Transverse colon (tissue), 4 donors: ENCODE measurements around the gene DAB2IP. TPM values are rescaled to one million over a fixed set of nuclear protein-coding genes. Genes with fewer than 3 reads are reported as not detected.

Experiments used
- DNase-seq: peaks from one replicate; pipeline ENCODE4 v3.0.0-alpha.2; 2019
- H3K27ac ChIP-seq, 4 donors: fragments of 200-600 bp; sonication (generic); 2 replicates each; pipeline ENCODE4 v1.5.1; 2016 to 2018; ENCODE audit warnings: inconsistent platforms in 4 of 4
- H3K27me3 ChIP-seq: fragments of 200-600 bp; sonication (generic); 2 replicates; pipeline ENCODE4 v1.5.1; 2017; ENCODE audit warnings: inconsistent platforms
- H3K36me3 ChIP-seq, 4 donors: fragments of 200-600 bp; sonication (generic); 2 replicates each; pipeline ENCODE4 v1.5.1; 2017 to 2019; ENCODE audit warnings: inconsistent platforms in 4 of 4
- H3K4me1 ChIP-seq, 4 donors: fragments of 200-600 bp; sonication (generic); 2 replicates each; pipeline ENCODE4 v1.5.1; 2017 to 2020; ENCODE audit warnings: inconsistent platforms in 4 of 4
- H3K4me3 ChIP-seq, 4 donors: fragments of 200-600 bp; sonication (generic); 1 replicate in 1 of 4; 2 replicates in 3 of 4; pipeline versions ENCODE4 v1.5.1 to v1.6.1; 2017 to 2019; ENCODE audit warnings: inconsistent platforms in 4 of 4
- H3K9me3 ChIP-seq, 2 donors: fragments of 200-600 bp; sonication (generic); 2 replicates each; pipeline ENCODE4 v1.5.1; 2017 to 2019; ENCODE audit warnings: inconsistent platforms in 2 of 2
- CTCF ChIP-seq, 5 experiments: fragments of 200-600 bp in 3 of 5; fragments of 450-650 bp in 2 of 5; sonication (generic) in 3 of 5; IDR thresholded peaks; 1 replicate in 2 of 5; 2 replicates in 3 of 5; pipeline ENCODE4 v1.5.1; 2016 to 2017; ENCODE audit warnings: antibody characterized with exemption in 5 of 5, inconsistent platforms in 3 of 5, mild to moderate bottlenecking in 2 of 5, moderate library complexity in 1 of 5
- EP300 ChIP-seq: sonication (generic); formaldehyde crosslinking; IDR thresholded peaks from one replicate; pipeline ENCODE4 v1.6.1; 2017; ENCODE audit warnings: antibody characterized with exemption, low read depth
- POLR2A ChIP-seq: fragments of 450-650 bp; IDR thresholded peaks from one replicate; pipeline ENCODE4 v1.6.1; 2016; ENCODE audit warnings: antibody characterized with exemption, mild to moderate bottlenecking, moderate library complexity
- POLR2AphosphoS5 ChIP-seq, 3 donors: sonication (generic); formaldehyde crosslinking; IDR thresholded peaks; one replicate each; pipeline ENCODE4 v1.6.1; 2016; ENCODE audit warnings: antibody characterized with exemption in 3 of 3
- WGBS, 2 donors: methylation state at CpG; one replicate each; pipeline ENCODE4 v1.1.5; 2018; ENCODE audit warnings: low coverage in 1 of 2; 5-methylcytosine and 5-hydroxymethylcytosine counted together
- in situ Hi-C, 4 donors: fragments of 200-750 bp; cut with MboI; loops; one replicate each; pipeline versions ENCODE4 v1.15.0 to v1.15.1; 2017; ENCODE audit warnings: low sequenced_read_pairs in 3 of 4, low pct_ligation_motif_present in 1 of 4, low pct_unique_long_range_greater_than_20kb in 1 of 4
- intact Hi-C: fragments of 100-400 bp; cut with DNase I; formaldehyde crosslinking; loops from one replicate; pipeline ENCODE4 v1.15.1; 2023; ENCODE audit warnings: low total_unique reads
- total RNA-seq, 4 donors: library from RNA; depleted of rRNA; stranded (reverse); fragments of >200 nt; gene quantifications; one replicate each; pipeline ENCODE4 v1.1.0, GENCODE V29; 2016

The DAB2IP gene
- total RNA-seq, 4 donors from 2014 or later = 84.2 to 159 (median 90.7) TPM

- Histone ChIP-seq H3K27me3 (no peaks in the 10 kb centered on the region), H3K4me1 (peaks cover 71 to 89% (median 77%) of the 10 kb centered on the region in 4 donors), H3K9me3 (no peaks in the 10 kb centered on the region), H3K4me3 (peak overlapping the region in 2 of 4 donors; percentile 45 to 63), H3K27ac (peak overlapping the region; percentile 91 to 93 (median 92)), H3K36me3 (no peaks in the 10 kb centered on the region)
- TF ChIP-seq CTCF (IDR thresholded peaks at IDR 0.05) (no peak), POLR2A (no peak), POLR2AphosphoS5 (IDR thresholded peaks at IDR 0.05) (no peak), EP300 (no peak)
- intact Hi-C loops = no loop called here
- WGBS, 2 donors = 27% methylated on average over 3 of the region's 3 CpGs; no CpG with 5 or more reads in 1 of the 2 donors
- in situ Hi-C loops = no loop called here
- DNase-seq = no peak
These were observed 91.5 kb downstream of the DAB2IP start for GRCh38 chr9:121742923-121743322.

GRCh38 chr9:121743441-121744001, 92.1 kb downstream of the DAB2IP start:
- H3K27me3 ChIP-seq = no peaks in the 10 kb centered on the region
- peaks cover 71 to 89% (median 77%) of the 10 kb centered on the region in 4 donors for H3K4me1 ChIP-seq
- no peaks in the 10 kb centered on the region for H3K9me3 ChIP-seq
- peak; percentile 82 for DNase-seq
- no peaks in the 10 kb centered on the region for H3K36me3 ChIP-seq
- peak overlapping the region; percentile 35 to 63 (median 42) for H3K4me3 ChIP-seq
- intact Hi-C loops = no loop called here
- peak overlapping the region; percentile 91 to 93 (median 92) for H3K27ac ChIP-seq
- 25% methylated on average over 15 of the region's 15 CpGs; no CpG with 5 or more reads in 1 of the 2 donors for WGBS, 2 donors
- peak; percentile 37 to 71 (median 53) for TF ChIP-seq POLR2AphosphoS5 (IDR thresholded peaks at IDR 0.05)
- no peak for TF ChIP-seq EP300
- TF ChIP-seq POLR2A = peak; percentile 54
- peak; percentile 22 to 75 (median 34) for TF ChIP-seq CTCF (IDR thresholded peaks at IDR 0.05)
- in situ Hi-C loops = no loop called here

- TF ChIP-seq POLR2AphosphoS5 (IDR thresholded peaks at IDR 0.05) (no peak), CTCF (IDR thresholded peaks at IDR 0.05) (peak; percentile 18 to 69 (median 53))
- in situ Hi-C loops = no loop called here
- Histone ChIP-seq H3K36me3 (no peaks in the 10 kb centered on the region), H3K4me3 (peak overlapping the region; percentile 35 to 63 (median 42)), H3K27ac (peak overlapping the region; percentile 91 to 93 (median 92)), H3K4me1 (peaks cover 72 to 89% (median 77%) of the 10 kb centered on the region in 4 donors), H3K27me3 (no peaks in the 10 kb centered on the region), H3K9me3 (no peaks in the 10 kb centered on the region)
- DNase-seq = peak; percentile 75
- WGBS, 2 donors = 25% methylated on average over 11 of the region's 11 CpGs; no CpG with 5 or more reads in 1 of the 2 donors
- intact Hi-C loops = no loop called here
These were observed 92.7 kb downstream of the DAB2IP start for GRCh38 chr9:121744002-121744686.

- H3K36me3 ChIP-seq = no peaks in the 10 kb centered on the region
- TF ChIP-seq CTCF (IDR thresholded peaks at IDR 0.05) = no peak
- TF ChIP-seq POLR2AphosphoS5 (IDR thresholded peaks at IDR 0.05) = no peak
- no peak for TF ChIP-seq EP300
- TF ChIP-seq POLR2A = no peak
- intact Hi-C loops (no loop called here), in situ Hi-C loops (no loop called here)
- H3K27me3 ChIP-seq = no peaks in the 10 kb centered on the region
- 47% methylated on average over 11 of the region's 11 CpGs; no CpG with 5 or more reads in 1 of the 2 donors for WGBS, 2 donors
- H3K9me3 ChIP-seq = no peaks in the 10 kb centered on the region
- H3K4me1 ChIP-seq = peaks cover 70 to 87% (median 77%) of the 10 kb centered on the region in 4 donors
- DNase-seq = no peak
- H3K27ac ChIP-seq = peak overlapping the region; percentile 91 to 93 (median 92)
- H3K4me3 ChIP-seq = peak overlapping the region in 2 of 4 donors; percentile 45 to 63
These were observed 93.4 kb downstream of the DAB2IP start for GRCh38 chr9:121744687-121745395.
